ENCODE results near the gene DIPK2B. TPM values are rescaled to one million over a fixed set of nuclear protein-coding genes. Genes with fewer than 3 reads are reported as not detected.

Gene DIPK2B
- total RNA-seq, result not detected
- total RNA-seq (2013), result 0.06 TPM
- total RNA-seq, result 0 to 0.12 (median 0) reads per million in 29 experiments

GRCh38 chrX:45200741-45201234 is at the start of gene DIPK2B:
DIPK2B (minus strand) TSS chrX:45200876; CDS start chrX:45200826, 50 bp downstream.
- Mint-ChIP-seq H3K9me3 (peaks cover 0 to 5% (median 0%) of the 10 kb centered on the region in 3 donors), H3K4me1 (no peaks in the 10 kb centered on the region), H3K27ac (no peak within 1 kb of the TSS), H3K27me3 (peaks cover 24 to 47% of the 10 kb centered on the region in 2 donors), H3K4me3 (no peak within 1 kb of the TSS), H3K36me3 (no peaks in the 10 kb centered on the region)
- H3K4me1 ChIP-seq (ENCODE audit: control insufficient read depth in 1 of 2, extremely low read depth in 1 of 2, insufficient read depth in 2 of 2, low read length in 2 of 2), result no peaks in the 10 kb centered on the region
- WGBS (ENCODE audit: insufficient coverage), result 79% methylated on average over 2 of the region's 9 CpGs
- no peak within 1 kb of the TSS for H3K27ac ChIP-seq (ENCODE audit: low read length)
- H3K9me3 ChIP-seq, result no peaks in the 10 kb centered on the region
- no peak for DNase-seq
- peaks cover 4 to 8% of the 10 kb centered on the region in 2 experiments for H3K27me3 ChIP-seq (replicated peaks in 1 of 2; ENCODE audit: control insufficient read depth in 2 of 2, extremely low read depth in 1 of 2, insufficient read depth in 2 of 2, low read length in 1 of 2)
- POLR2A ChIA-PET, result no interaction called here
- H3K36me3 ChIP-seq (ENCODE audit: control insufficient read depth in 2 of 2, extremely low read depth in 1 of 2, insufficient read depth in 1 of 2, low read length in 1 of 2), result no peaks in the 10 kb centered on the region
- no peak within 1 kb of the TSS for H3K4me3 ChIP-seq (ENCODE audit: control insufficient read depth in 1 of 2, extremely low read depth in 1 of 2, low read length in 1 of 2)
- CTCF ChIA-PET, result no interaction called here
- ATAC-seq (replicated peaks in 1 of 4), result no peak

- Histone ChIP-seq H3K9me3 (no peaks in the 10 kb centered on the region), H3K27ac (ENCODE audit: low read length) (no peak overlapping the region), H3K36me3 (ENCODE audit: control insufficient read depth in 2 of 2, extremely low read depth in 1 of 2, insufficient read depth in 1 of 2, low read length in 1 of 2) (no peaks in the 10 kb centered on the region), H3K27me3 (replicated peaks in 1 of 2; ENCODE audit: control insufficient read depth in 2 of 2, extremely low read depth in 1 of 2, insufficient read depth in 2 of 2, low read length in 1 of 2) (no peaks in the 10 kb centered on the region), H3K4me1 (ENCODE audit: control insufficient read depth in 1 of 2, extremely low read depth in 1 of 2, insufficient read depth in 2 of 2, low read length in 2 of 2) (no peaks in the 10 kb centered on the region), H3K4me3 (ENCODE audit: control insufficient read depth in 1 of 2, extremely low read depth in 1 of 2, low read length in 1 of 2) (no peak overlapping the region)
- peaks cover 0 to 2% (median 0%) of the 10 kb centered on the region in 3 donors for H3K4me1 Mint-ChIP-seq
- DNase-seq (peak in 1 of 35 experiments; percentile 2), ATAC-seq (replicated peaks in 1 of 4) (no peak)
- CTCF ChIA-PET, result no interaction called here
- no peak overlapping the region for H3K27ac Mint-ChIP-seq
- peaks cover 0 to 5% (median 0%) of the 10 kb centered on the region in 3 donors for H3K9me3 Mint-ChIP-seq
- no peaks in the 10 kb centered on the region for H3K36me3 Mint-ChIP-seq
- WGBS (ENCODE audit: insufficient coverage), result no CpG with 5 or more reads among the region's 4 CpGs
- peaks cover 2 to 22% of the 10 kb centered on the region in 2 donors for H3K27me3 Mint-ChIP-seq
- no peak overlapping the region for H3K4me3 Mint-ChIP-seq
- POLR2A ChIA-PET, result no interaction called here
Measured at GRCh38 chrX:45240301-45240700, 39.6 kb upstream of the DIPK2B start.

- no peaks in the 10 kb centered on the region for H3K4me1 ChIP-seq (ENCODE audit: control insufficient read depth in 1 of 2, extremely low read depth in 1 of 2, insufficient read depth in 2 of 2, low read length in 2 of 2)
- Mint-ChIP-seq H3K4me3 (no peak overlapping the region), H3K36me3 (no peaks in the 10 kb centered on the region), H3K9me3 (no peaks in the 10 kb centered on the region), H3K27ac (no peak overlapping the region), H3K27me3 (peaks cover 0 to 30% of the 10 kb centered on the region in 2 donors), H3K4me1 (peaks cover 0 to 3% (median under 1%) of the 10 kb centered on the region in 3 donors)
- CTCF ChIA-PET, result no interaction called here
- H3K36me3 ChIP-seq (ENCODE audit: control insufficient read depth in 2 of 2, extremely low read depth in 1 of 2, insufficient read depth in 1 of 2, low read length in 1 of 2), result no peaks in the 10 kb centered on the region
- DNase-seq, result no peak
- WGBS (ENCODE audit: insufficient coverage), result no CpG with 5 or more reads among the region's 1 CpG
- ATAC-seq (replicated peaks in 1 of 4), result no peak
- POLR2A ChIA-PET, result no interaction called here
- H3K27me3 ChIP-seq (replicated peaks in 1 of 2; ENCODE audit: control insufficient read depth in 2 of 2, extremely low read depth in 1 of 2, insufficient read depth in 2 of 2, low read length in 1 of 2), result no peaks in the 10 kb centered on the region
- no peaks in the 10 kb centered on the region for H3K9me3 ChIP-seq
- no peak overlapping the region for H3K27ac ChIP-seq (ENCODE audit: low read length)
- H3K4me3 ChIP-seq (ENCODE audit: control insufficient read depth in 1 of 2, extremely low read depth in 1 of 2, low read length in 1 of 2), result no peak overlapping the region
Measured at GRCh38 chrX:45238489-45238888, 37.8 kb upstream of the DIPK2B start.

- peaks cover 16 to 33% (median 21%) of the 10 kb centered on the region in 3 donors for H3K4me1 Mint-ChIP-seq
- Histone ChIP-seq H3K9me3 (no peaks in the 10 kb centered on the region), H3K36me3 (ENCODE audit: control insufficient read depth in 2 of 2, extremely low read depth in 1 of 2, insufficient read depth in 1 of 2, low read length in 1 of 2) (no peaks in the 10 kb centered on the region), H3K4me3 (ENCODE audit: control insufficient read depth in 1 of 2, extremely low read depth in 1 of 2, low read length in 1 of 2) (no peak overlapping the region), H3K27me3 (replicated peaks in 1 of 2; ENCODE audit: control insufficient read depth in 2 of 2, extremely low read depth in 1 of 2, insufficient read depth in 2 of 2, low read length in 1 of 2) (peaks cover 0 to 3% of the 10 kb centered on the region in 2 experiments), H3K4me1 (ENCODE audit: control insufficient read depth in 1 of 2, extremely low read depth in 1 of 2, insufficient read depth in 2 of 2, low read length in 2 of 2) (peaks cover 0 to 11% of the 10 kb centered on the region in 2 experiments), H3K27ac (ENCODE audit: low read length) (no peak overlapping the region)
- no peak for DNase-seq
- WGBS (ENCODE audit: insufficient coverage), result no CpG with 5 or more reads among the region's 2 CpGs
- H3K4me3 Mint-ChIP-seq, result no peak overlapping the region
- CTCF ChIA-PET, result no interaction called here
- no peaks in the 10 kb centered on the region for H3K9me3 Mint-ChIP-seq
- H3K27me3 Mint-ChIP-seq, result peaks cover 0 to 34% of the 10 kb centered on the region in 2 donors
- POLR2A ChIA-PET, result no interaction called here
- no peak overlapping the region for H3K27ac Mint-ChIP-seq
- no peak for ATAC-seq (replicated peaks in 1 of 4)
- no peaks in the 10 kb centered on the region for H3K36me3 Mint-ChIP-seq
Measured at GRCh38 chrX:45233531-45233930, 32.9 kb upstream of the DIPK2B start.

- Histone ChIP-seq H3K27me3 (replicated peaks in 1 of 2; ENCODE audit: control insufficient read depth in 2 of 2, extremely low read depth in 1 of 2, insufficient read depth in 2 of 2, low read length in 1 of 2) (peaks cover 0 to 3% of the 10 kb centered on the region in 2 experiments), H3K9me3 (no peaks in the 10 kb centered on the region), H3K36me3 (ENCODE audit: control insufficient read depth in 2 of 2, extremely low read depth in 1 of 2, insufficient read depth in 1 of 2, low read length in 1 of 2) (no peaks in the 10 kb centered on the region), H3K27ac (ENCODE audit: low read length) (no peak overlapping the region), H3K4me3 (ENCODE audit: control insufficient read depth in 1 of 2, extremely low read depth in 1 of 2, low read length in 1 of 2) (no peak overlapping the region), H3K4me1 (ENCODE audit: control insufficient read depth in 1 of 2, extremely low read depth in 1 of 2, insufficient read depth in 2 of 2, low read length in 2 of 2) (peaks cover 0 to 11% of the 10 kb centered on the region in 2 experiments)
- DNase-seq (peak in 14 of 35 experiments; percentile 1 to 53 (median 4)), ATAC-seq (replicated peaks in 1 of 4) (peak; percentile 45 to 87 (median 78))
- Mint-ChIP-seq H3K27me3 (peaks cover 0 to 30% of the 10 kb centered on the region in 2 donors), H3K9me3 (no peaks in the 10 kb centered on the region), H3K36me3 (no peaks in the 10 kb centered on the region), H3K4me1 (peaks cover 16 to 30% (median 21%) of the 10 kb centered on the region in 3 donors), H3K4me3 (peak overlapping the region in 1 of 3 donors; percentile 3), H3K27ac (peak overlapping the region; percentile 31 to 38)
- ChIA-PET POLR2A (interaction anchor here in 1 of 2 donors (0.6 kb wide), 1 partner anchor 480 kb away, joined by 7 read pairs; no protein-coding TSS in a partner anchor), CTCF (no interaction called here)
- no CpG with 5 or more reads among the region's 3 CpGs for WGBS (ENCODE audit: insufficient coverage)
Measured at GRCh38 chrX:45232139-45232538, 31.5 kb upstream of the DIPK2B start.

- ChIA-PET POLR2A (no interaction called here), CTCF (no interaction called here)
- Histone ChIP-seq H3K27ac (ENCODE audit: low read length) (no peak overlapping the region), H3K9me3 (no peaks in the 10 kb centered on the region), H3K4me3 (ENCODE audit: control insufficient read depth in 1 of 2, extremely low read depth in 1 of 2, low read length in 1 of 2) (no peak overlapping the region), H3K27me3 (replicated peaks in 1 of 2; ENCODE audit: control insufficient read depth in 2 of 2, extremely low read depth in 1 of 2, insufficient read depth in 2 of 2, low read length in 1 of 2) (peaks cover 0 to 3% of the 10 kb centered on the region in 2 experiments), H3K4me1 (ENCODE audit: control insufficient read depth in 1 of 2, extremely low read depth in 1 of 2, insufficient read depth in 2 of 2, low read length in 2 of 2) (peaks cover 0 to 11% of the 10 kb centered on the region in 2 experiments), H3K36me3 (ENCODE audit: control insufficient read depth in 2 of 2, extremely low read depth in 1 of 2, insufficient read depth in 1 of 2, low read length in 1 of 2) (no peaks in the 10 kb centered on the region)
- Mint-ChIP-seq H3K9me3 (no peaks in the 10 kb centered on the region), H3K27ac (no peak overlapping the region), H3K4me3 (no peak overlapping the region), H3K36me3 (no peaks in the 10 kb centered on the region), H3K27me3 (peaks cover 0 to 30% of the 10 kb centered on the region in 2 donors), H3K4me1 (peaks cover 16 to 30% (median 21%) of the 10 kb centered on the region in 3 donors)
- WGBS (ENCODE audit: insufficient coverage), result no CpG with 5 or more reads among the region's 1 CpG
- DNase-seq (no peak), ATAC-seq (replicated peaks in 1 of 4) (no peak)
Measured at GRCh38 chrX:45230410-45230809, 29.7 kb upstream of the DIPK2B start.
